SH-SY5Y (cell line): Measurements from ENCODE around the gene MTMR12.

Source experiments
- GATA2 ChIP-seq: IDR thresholded peaks from 2 replicates; pipeline ENCODE4 v1.6.1; 2011; ENCODE audit warnings: mild to moderate bottlenecking, low read depth, low read length
- GATA3 ChIP-seq: IDR thresholded peaks from 2 replicates; pipeline ENCODE4 v1.6.1; 2011; ENCODE audit warnings: low read depth, mild to moderate bottlenecking, low read length, moderate library complexity

- TF ChIP-seq GATA2 = no peak
- TF ChIP-seq GATA3 = no peak
Measured at GRCh38 chr5:32331935-32332274, 19.2 kb upstream of the MTMR12 start.
